Karpas-422 (cell line): ENCODE measurements around the gene RARRES2. TPM values are rescaled to one million over a fixed set of nuclear protein-coding genes. Genes with fewer than 3 reads are reported as not detected.
A peak's percentile ranks its signal among the peaks of the same experiment; 100 is the strongest.

Experiments used
- DNase-seq: peaks from one replicate; pipeline ENCODE4 v3.0.0-alpha.2; 2015
- H2AFZ ChIP-seq: fragments of 200-600 bp; sonication (generic); 2 replicates; pipeline ENCODE4 v1.6.1; 2014; ENCODE audit warnings: antibody characterized with exemption, low read length, mixed read lengths
- H3K27ac ChIP-seq: fragments of 200-600 bp; sonication (generic); 2 replicates; pipeline ENCODE4 v1.5.1; 2014; ENCODE audit warnings: mild to moderate bottlenecking, low read length, moderate library complexity
- H3K27me3 ChIP-seq: fragments of 200-600 bp; sonication (generic); 2 replicates; pipeline ENCODE4 v1.6.1; 2014; ENCODE audit warnings: low read length, mixed read lengths
- H3K36me3 ChIP-seq: fragments of 200-600 bp; sonication (generic); 2 replicates; pipeline ENCODE4 v1.6.1; 2014; ENCODE audit warnings: low read length, mixed read lengths; ENCODE audit not compliant: insufficient read depth
- H3K4me1 ChIP-seq: fragments of 200-600 bp; sonication (generic); 2 replicates; pipeline ENCODE4 v1.6.1; 2014; ENCODE audit warnings: mild to moderate bottlenecking, low read length, mixed read lengths
- H3K4me2 ChIP-seq: fragments of 200-600 bp; sonication (generic); 2 replicates; pipeline ENCODE4 v1.6.1; 2014; ENCODE audit warnings: low read length, low read depth, mild to moderate bottlenecking; ENCODE audit not compliant: poor library complexity, severe bottlenecking
- H3K4me3 ChIP-seq: fragments of 200-600 bp; sonication (generic); 2 replicates; pipeline ENCODE4 v1.5.1; 2014; ENCODE audit warnings: mild to moderate bottlenecking, antibody characterized with exemption, low read length, mixed read lengths
- H3K79me2 ChIP-seq: fragments of 200-600 bp; sonication (generic); 2 replicates; pipeline ENCODE4 v1.6.1; 2014; ENCODE audit warnings: mild to moderate bottlenecking, low read length, mixed read lengths
- H3K9ac ChIP-seq: fragments of 200-600 bp; sonication (generic); 2 replicates; pipeline ENCODE4 v1.6.0; 2014; ENCODE audit warnings: low read length
- H3K9me2 ChIP-seq: fragments of 200-600 bp; sonication (generic), shearing (Covaris generic); replicated peaks from 2 replicates; pipeline ENCODE4 v1.6.0; 2014; ENCODE audit warnings: mild to moderate bottlenecking, low read length, moderate library complexity; ENCODE audit not compliant: insufficient read depth
- H3K9me3 ChIP-seq: fragments of 300-700, 200-600 bp; sonication (generic); 2 replicates; pipeline ENCODE4 v1.6.1; 2014; ENCODE audit warnings: low read length, mixed read lengths
- H4K20me1 ChIP-seq: fragments of 200-600 bp; sonication (generic); 2 replicates; pipeline ENCODE4 v1.6.1; 2014; ENCODE audit warnings: mild to moderate bottlenecking, antibody characterized with exemption, low read length, low read depth; ENCODE audit not compliant: insufficient read depth
- total RNA-seq: library from RNA; depleted of rRNA; stranded (reverse); fragments of >200 nt; shearing (Covaris generic); gene quantifications from 2 replicates; pipeline ENCODE4 v1.2.3, GENCODE V29; 2014; ENCODE audit warnings: low replicate concordance

Gene RARRES2
- total RNA-seq, 1 experiment from 2014 or later = not detected

- no peak overlapping the region for H3K27ac ChIP-seq
- no peaks in the 10 kb centered on the region for H3K9me2 ChIP-seq
- H3K4me1 ChIP-seq = peaks cover 12% of the 10 kb centered on the region
- no peak overlapping the region for H2AFZ ChIP-seq
- no peaks in the 10 kb centered on the region for H3K36me3 ChIP-seq
- DNase-seq = no peak
- no peaks in the 10 kb centered on the region for H4K20me1 ChIP-seq
- H3K9ac ChIP-seq = no peak overlapping the region
- H3K9me3 ChIP-seq = no peaks in the 10 kb centered on the region
- H3K4me2 ChIP-seq = no peak overlapping the region
- no peak overlapping the region for H3K4me3 ChIP-seq
- no peaks in the 10 kb centered on the region for H3K27me3 ChIP-seq
- H3K79me2 ChIP-seq = peaks cover 21% of the 10 kb centered on the region
These were observed 14.1 kb downstream of the RARRES2 start for GRCh38 chr7:150327308-150327707.

GRCh38 chr7:150326657-150327268, 14.7 kb downstream of the RARRES2 start:
- Histone ChIP-seq H3K4me1 (peaks cover 17% of the 10 kb centered on the region), H3K9ac (no peak overlapping the region), H3K9me2 (no peaks in the 10 kb centered on the region), H3K4me3 (no peak overlapping the region), H3K27me3 (no peaks in the 10 kb centered on the region), H3K4me2 (no peak overlapping the region), H3K36me3 (no peaks in the 10 kb centered on the region), H3K27ac (no peak overlapping the region), H4K20me1 (no peaks in the 10 kb centered on the region), H3K79me2 (peaks cover 21% of the 10 kb centered on the region), H2AFZ (no peak overlapping the region), H3K9me3 (no peaks in the 10 kb centered on the region)
- DNase-seq = no peak

GRCh38 chr7:150325901-150326300, 15.5 kb downstream of the RARRES2 start:
- no peaks in the 10 kb centered on the region for H3K9me2 ChIP-seq
- peaks cover 18% of the 10 kb centered on the region for H3K4me1 ChIP-seq
- no peaks in the 10 kb centered on the region for H3K9me3 ChIP-seq
- no peak overlapping the region for H3K9ac ChIP-seq
- no peak overlapping the region for H3K4me3 ChIP-seq
- no peak for DNase-seq
- H3K36me3 ChIP-seq = no peaks in the 10 kb centered on the region
- peaks cover 21% of the 10 kb centered on the region for H3K79me2 ChIP-seq
- H3K4me2 ChIP-seq = no peak overlapping the region
- H3K27me3 ChIP-seq = no peaks in the 10 kb centered on the region
- no peak overlapping the region for H3K27ac ChIP-seq
- H2AFZ ChIP-seq = no peak overlapping the region
- H4K20me1 ChIP-seq = no peaks in the 10 kb centered on the region

- Histone ChIP-seq H2AFZ (no peak overlapping the region), H3K27ac (no peak overlapping the region), H3K36me3 (no peaks in the 10 kb centered on the region)
These were observed 16.3 kb downstream of the RARRES2 start for GRCh38 chr7:150325110-150325611.

GRCh38 chr7:150324373-150324961, 17.0 kb downstream of the RARRES2 start:
- Histone ChIP-seq H3K9me2 (no peaks in the 10 kb centered on the region), H3K27me3 (no peaks in the 10 kb centered on the region), H3K9ac (peak overlapping the region; percentile 88), H3K4me3 (peak overlapping the region; percentile 79), H4K20me1 (0 out of 2 replicates have a peak, but pooled peaks cover 2% of the 10 kb centered on the region), H3K4me2 (peak overlapping the region; percentile 67), H3K4me1 (peaks cover 18% of the 10 kb centered on the region), H3K27ac (no peak overlapping the region), H2AFZ (no peak overlapping the region), H3K36me3 (no peaks in the 10 kb centered on the region), H3K79me2 (peaks cover 21% of the 10 kb centered on the region), H3K9me3 (no peaks in the 10 kb centered on the region)
- no peak for DNase-seq

More at GRCh38 chr7:150325110-150325611, 16.3 kb downstream of the RARRES2 start:
- Histone ChIP-seq H3K9ac (no peak overlapping the region), H3K27me3 (no peaks in the 10 kb centered on the region), H3K9me3 (no peaks in the 10 kb centered on the region), H4K20me1 (no peaks in the 10 kb centered on the region), H3K79me2 (peaks cover 21% of the 10 kb centered on the region), H3K4me3 (no peak overlapping the region), H3K9me2 (no peaks in the 10 kb centered on the region), H3K4me2 (no peak overlapping the region), H3K4me1 (peaks cover 18% of the 10 kb centered on the region)
- DNase-seq = no peak

GRCh38 chr7:150323682-150324372, 17.6 kb downstream of the RARRES2 start:
- Histone ChIP-seq H4K20me1 (0 out of 2 replicates have a peak, but pooled peaks cover 2% of the 10 kb centered on the region), H3K4me1 (peaks cover 18% of the 10 kb centered on the region), H3K36me3 (no peaks in the 10 kb centered on the region), H2AFZ (no peak overlapping the region), H3K4me3 (peak overlapping the region; percentile 79), H3K9me2 (no peaks in the 10 kb centered on the region), H3K9me3 (no peaks in the 10 kb centered on the region), H3K27me3 (no peaks in the 10 kb centered on the region), H3K4me2 (peak overlapping the region; percentile 67), H3K79me2 (peaks cover 21% of the 10 kb centered on the region), H3K27ac (peak overlapping the region; percentile 54; the same call in 1 of the 2 replicates), H3K9ac (peak overlapping the region; percentile 88)
- peak; percentile 65 for DNase-seq

GRCh38 chr7:150322833-150323681, 18.4 kb downstream of the RARRES2 start, which contains the start of the genes ACTR3C and LRRC61:
TSS of gene ACTR3C (minus strand) at chr7:150323545. CDS start at chr7:150295296, 28,249 bp downstream.
TSS of gene LRRC61 (plus strand) at chr7:150323355. CDS start at chr7:150336862, 13,507 bp downstream.
- Histone ChIP-seq H3K79me2 (peaks cover 21% of the 10 kb centered on the region), H3K27me3 (no peaks in the 10 kb centered on the region), H3K27ac (peak within 1 kb of the TSS; percentile 54), H3K4me1 (peaks cover 18% of the 10 kb centered on the region), H3K4me3 (peak within 1 kb of the TSS; percentile 79), H3K9ac (peak within 1 kb of the TSS; percentile 88), H3K9me3 (no peaks in the 10 kb centered on the region), H3K9me2 (no peaks in the 10 kb centered on the region), H4K20me1 (0 out of 2 replicates have a peak, but pooled peaks cover 2% of the 10 kb centered on the region), H2AFZ (peak within 1 kb of the TSS; percentile 16; the same call in 1 of the 2 replicates), H3K36me3 (no peaks in the 10 kb centered on the region), H3K4me2 (peak within 1 kb of the TSS; percentile 67)
- peak; percentile 89 for DNase-seq
